GM19324 (cell line): ENCODE results near the gene DBN1.
"Not testable (repeated sequence)": the region's sequence is repeated elsewhere in the genome, so short reads cannot be mapped to it uniquely, and the experiment has no call there.

Experiments used
- ATAC-seq: cut with Tn5 transposase; IDR thresholded peaks from one replicate; pipeline ENCODE4 v1.9.1; 2021; ENCODE audit warnings: mild to moderate bottlenecking, moderate library complexity; ENCODE audit not compliant: unreplicated experiment, low FRiP score

The DBN1 gene

GRCh38 chr5:177491983-177492746, 18.7 kb upstream of the DBN1 start:
- no peak for ATAC-seq

GRCh38 chr5:177491429-177491945, 18.1 kb upstream of the DBN1 start:
- ATAC-seq = no peak

GRCh38 chr5:177490992-177491391, 17.6 kb upstream of the DBN1 start:
- ATAC-seq = no peak

- ATAC-seq = no peak
These were observed 17.0 kb upstream of the DBN1 start for GRCh38 chr5:177490311-177490991.

GRCh38 chr5:177489119-177489716, 15.8 kb upstream of the DBN1 start:
- no peak for ATAC-seq

GRCh38 chr5:177487975-177488374, 14.5 kb upstream of the DBN1 start:
- no peak for ATAC-seq

- no peak for ATAC-seq
These were observed 13.7 kb upstream of the DBN1 start for GRCh38 chr5:177487144-177487543.

GRCh38 chr5:177486256-177486655, 12.8 kb upstream of the DBN1 start:
- ATAC-seq = no peak

GRCh38 chr5:177485753-177486152, 12.3 kb upstream of the DBN1 start:
- ATAC-seq = not testable (repeated sequence)

GRCh38 chr5:177484902-177485549, 11.6 kb upstream of the DBN1 start:
- no peak for ATAC-seq

- ATAC-seq = no peak
These were observed 10.8 kb upstream of the DBN1 start for GRCh38 chr5:177483994-177484901.

GRCh38 chr5:177483042-177483441, 9.6 kb upstream of the DBN1 start:
- ATAC-seq = no peak

GRCh38 chr5:177482359-177482795, 8.9 kb upstream of the DBN1 start:
- no peak for ATAC-seq

GRCh38 chr5:177479774-177480173, 6.3 kb upstream of the DBN1 start:
- no peak for ATAC-seq

GRCh38 chr5:177478711-177479646, 5.5 kb upstream of the DBN1 start:
- ATAC-seq = no peak

- ATAC-seq = no peak
These were observed 4.5 kb upstream of the DBN1 start for GRCh38 chr5:177477701-177478477.

GRCh38 chr5:177476531-177477233, 3.2 kb upstream of the DBN1 start:
- ATAC-seq = no peak
